ENCODE results near the gene WEE1.

DNA sequence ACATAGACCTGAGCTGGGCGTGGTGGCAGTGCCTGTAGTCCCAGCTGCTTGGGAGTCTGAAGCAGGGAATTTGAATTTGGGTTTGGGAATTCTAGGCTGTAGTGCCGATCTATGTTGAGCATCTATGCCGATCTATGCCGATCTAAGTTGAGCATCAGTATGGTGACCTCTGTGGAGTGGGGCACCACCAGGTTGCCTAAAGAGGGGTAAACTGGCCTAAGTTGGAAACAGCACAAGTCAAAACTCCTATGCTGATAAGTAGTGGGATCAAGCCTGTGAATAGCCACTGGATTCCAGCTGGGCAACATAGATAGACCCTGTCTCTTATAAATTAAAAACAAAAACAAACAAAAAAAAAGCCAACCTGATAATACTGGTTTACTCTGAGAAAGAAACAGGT, 7.4 kb downstream of the WEE1 start:
- TF ChIP-seq POLR2AphosphoS5 (IDR thresholded peaks at IDR 0.05) (no peak), POLR2A (IDR thresholded peaks at IDR 0.05) (no peak)
- TF ChIP-seq, protein P1, sequence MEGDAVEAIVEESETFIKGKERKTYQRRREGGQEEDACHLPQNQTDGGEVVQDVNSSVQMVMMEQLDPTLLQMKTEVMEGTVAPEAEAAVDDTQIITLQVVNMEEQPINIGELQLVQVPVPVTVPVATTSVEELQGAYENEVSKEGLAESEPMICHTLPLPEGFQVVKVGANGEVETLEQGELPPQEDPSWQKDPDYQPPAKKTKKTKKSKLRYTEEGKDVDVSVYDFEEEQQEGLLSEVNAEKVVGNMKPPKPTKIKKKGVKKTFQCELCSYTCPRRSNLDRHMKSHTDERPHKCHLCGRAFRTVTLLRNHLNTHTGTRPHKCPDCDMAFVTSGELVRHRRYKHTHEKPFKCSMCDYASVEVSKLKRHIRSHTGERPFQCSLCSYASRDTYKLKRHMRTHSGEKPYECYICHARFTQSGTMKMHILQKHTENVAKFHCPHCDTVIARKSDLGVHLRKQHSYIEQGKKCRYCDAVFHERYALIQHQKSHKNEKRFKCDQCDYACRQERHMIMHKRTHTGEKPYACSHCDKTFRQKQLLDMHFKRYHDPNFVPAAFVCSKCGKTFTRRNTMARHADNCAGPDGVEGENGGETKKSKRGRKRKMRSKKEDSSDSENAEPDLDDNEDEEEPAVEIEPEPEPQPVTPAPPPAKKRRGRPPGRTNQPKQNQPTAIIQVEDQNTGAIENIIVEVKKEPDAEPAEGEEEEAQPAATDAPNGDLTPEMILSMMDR (IDR thresholded peaks at IDR 0.05) = no peak

Data from sigmoid colon (tissue), 4 donors.